HG03060 (cell line): ENCODE results near the gene TEC.

Experiments used
- ATAC-seq: cut with Tn5 transposase; IDR thresholded peaks from one replicate; pipeline ENCODE4 v1.9.1; 2021; ENCODE audit warnings: low read depth, moderate number of reproducible peaks; ENCODE audit not compliant: unreplicated experiment

The TEC gene

DNA sequence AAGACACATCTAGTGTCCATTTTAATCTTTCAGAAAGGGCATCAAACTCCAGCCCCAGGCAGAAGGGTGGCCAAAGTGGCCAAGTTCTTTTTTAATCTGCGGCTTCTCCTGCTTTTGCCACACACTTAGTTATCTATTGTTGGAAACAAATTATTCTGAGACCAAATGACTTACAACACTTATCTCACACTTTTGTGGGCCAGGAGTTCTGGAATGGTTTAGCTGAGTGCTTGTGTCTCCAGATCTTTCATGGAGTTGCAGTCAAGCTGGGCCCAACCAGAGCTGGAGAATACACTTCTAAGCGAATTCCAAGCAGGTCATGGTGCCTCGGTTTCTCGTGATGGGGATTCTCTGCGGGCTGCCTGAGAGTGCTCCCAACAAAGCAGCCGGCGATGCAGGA lies 139.5 kb downstream of the TEC start:
- no peak for ATAC-seq

- no peak for ATAC-seq
Observed at GRCh38 chr4:48129307-48130014, 140.2 kb downstream of the TEC start.

- ATAC-seq, result peak; percentile 65
Observed at GRCh38 chr4:48127682-48128404, 141.8 kb downstream of the TEC start.

- ATAC-seq, result no peak
Observed at GRCh38 chr4:48127231-48127630, 142.4 kb downstream of the TEC start.

- no peak for ATAC-seq
Observed at GRCh38 chr4:48126621-48127020, 143.0 kb downstream of the TEC start.

DNA sequence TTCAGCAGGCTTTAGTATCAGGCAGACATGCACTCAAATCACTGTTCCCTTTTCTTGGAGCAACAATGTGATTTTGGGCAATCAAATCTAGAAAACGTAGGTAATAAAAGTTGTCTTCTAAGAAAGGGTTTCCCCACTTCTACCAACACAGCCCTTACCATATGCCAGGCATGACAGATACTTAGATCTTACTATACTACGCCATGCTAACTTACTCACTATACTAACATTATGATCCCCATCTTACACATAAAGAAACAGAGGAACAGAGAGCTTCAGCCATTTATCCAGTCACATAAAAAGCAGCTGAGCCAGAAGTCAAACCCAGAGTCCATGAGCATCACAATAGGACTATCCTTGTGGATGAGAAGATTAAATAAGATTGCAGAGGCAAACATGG lies 144.8 kb downstream of the TEC start:
- no peak for ATAC-seq

GRCh38 chr4:48122756-48123155 lies 146.9 kb downstream of the TEC start:
- ATAC-seq, result no peak

DNA sequence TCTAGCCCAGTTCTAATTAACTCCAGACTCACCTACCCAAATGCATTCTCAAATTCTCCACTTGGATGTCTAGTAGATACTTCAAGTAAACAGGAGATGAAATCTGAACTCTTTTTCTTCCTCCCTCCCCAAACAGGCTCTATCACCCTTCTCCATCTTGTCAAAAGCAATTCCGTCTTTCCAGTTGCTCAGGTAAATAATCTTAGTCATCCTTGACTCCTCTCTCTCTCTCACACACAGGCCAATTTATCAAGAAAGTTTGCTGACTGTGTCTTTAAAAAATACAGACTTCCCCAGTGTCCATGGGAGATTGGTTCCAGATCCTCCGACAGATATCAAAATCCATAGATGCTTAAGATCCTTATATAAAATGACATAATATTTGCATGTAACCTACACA lies 148.5 kb downstream of the TEC start:
- no peak for ATAC-seq

GRCh38 chr4:48120132-48120531 lies 149.5 kb downstream of the TEC start:
- no peak for ATAC-seq

- no peak for ATAC-seq
Observed at GRCh38 chr4:48119646-48120045, 150.0 kb downstream of the TEC start.

DNA sequence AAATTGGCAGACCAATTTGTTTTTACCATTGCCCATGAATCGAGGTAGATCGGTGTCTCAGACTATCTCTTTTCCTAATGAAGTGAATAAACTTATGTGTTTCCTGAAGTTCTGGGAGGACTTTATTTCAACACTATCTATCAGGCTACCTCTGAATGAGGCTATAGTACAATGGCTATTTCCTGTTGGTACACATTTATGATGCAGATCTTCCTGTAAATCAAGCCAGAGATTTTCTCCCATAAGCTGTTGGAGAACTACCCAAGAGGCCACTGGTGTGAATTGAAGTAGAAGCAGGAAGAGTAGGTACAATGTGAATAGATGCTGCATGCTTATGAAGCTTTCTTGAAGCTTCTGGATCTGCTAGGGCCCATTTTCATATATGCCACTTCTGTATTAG lies 151.6 kb downstream of the TEC start:
- no peak for ATAC-seq

GRCh38 chr4:48116582-48116981 lies 153.1 kb downstream of the TEC start:
- ATAC-seq, result no peak

DNA sequence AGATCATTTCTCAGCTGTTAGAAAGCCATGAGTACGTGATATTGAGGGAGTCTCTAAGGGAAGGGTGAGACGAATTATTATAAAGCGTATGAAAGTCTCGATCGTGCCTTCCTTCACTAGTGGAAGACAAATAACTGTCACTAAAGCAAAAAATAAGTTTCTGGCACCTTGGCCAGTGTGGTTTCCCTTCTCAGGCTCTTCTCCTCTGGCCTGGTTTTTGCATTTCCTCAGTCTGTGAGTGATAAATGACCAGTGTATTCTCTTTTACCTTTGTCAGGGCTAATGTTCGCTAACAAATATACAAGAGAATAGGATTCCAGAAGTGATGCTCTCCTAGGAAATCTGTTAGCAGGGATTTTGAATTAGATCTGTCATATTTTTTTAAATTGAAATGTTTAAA lies 155.2 kb downstream of the TEC start:
- no peak for ATAC-seq

DNA sequence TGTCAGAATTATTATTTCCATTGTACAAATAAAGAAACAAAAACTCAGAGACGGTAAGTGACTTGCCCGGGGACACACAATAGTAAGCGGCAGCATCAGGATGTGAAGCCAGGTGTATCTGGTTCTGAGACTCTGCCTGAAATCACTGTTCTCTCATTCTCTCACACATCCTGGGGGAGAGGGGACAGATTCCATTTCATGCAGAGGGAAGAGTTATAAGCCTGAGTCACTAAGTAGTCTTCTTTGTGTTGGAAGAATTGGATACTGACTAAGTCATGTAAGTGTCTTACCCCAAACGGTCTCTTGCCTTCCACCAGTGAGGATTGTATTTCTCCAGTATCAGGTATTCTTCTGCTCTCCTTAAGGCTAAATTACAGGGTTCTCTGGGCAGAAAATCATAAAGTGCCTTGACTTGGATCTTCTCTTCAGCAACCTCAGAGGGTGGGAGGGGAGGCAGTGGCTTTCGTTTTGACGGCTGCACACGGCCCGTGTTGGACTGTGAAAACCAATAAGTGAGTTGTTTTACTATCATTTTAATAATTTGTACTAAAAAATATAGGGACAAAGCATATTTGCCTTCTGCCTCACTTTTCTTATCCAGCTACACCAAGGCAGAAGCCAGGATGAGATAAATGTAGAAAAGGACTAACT lies 157.5 kb downstream of the TEC start:
- no peak for ATAC-seq

DNA sequence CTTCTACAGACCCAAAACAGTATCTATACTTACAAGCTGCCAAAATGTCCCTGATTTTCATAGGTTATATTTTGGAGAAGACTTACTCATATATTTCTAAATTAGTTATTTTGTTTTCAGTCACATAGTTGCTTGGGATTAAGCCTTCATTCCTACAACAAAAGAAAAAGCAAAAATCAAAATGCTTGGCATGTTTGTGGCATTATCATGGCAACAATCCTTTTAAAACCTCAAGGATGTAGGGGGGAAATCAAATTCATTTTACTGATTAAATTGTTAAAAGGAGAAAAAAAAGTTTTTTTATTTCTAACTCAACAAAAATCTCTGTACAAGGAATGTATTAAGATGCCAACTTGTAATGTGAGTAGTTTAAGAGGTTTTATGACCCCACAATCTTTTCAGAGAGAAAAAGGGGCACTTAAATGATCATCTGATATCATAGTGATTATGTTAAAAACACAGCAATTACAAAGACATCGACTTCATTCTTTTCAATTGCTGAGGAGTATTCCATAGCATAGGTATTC lies 159.1 kb downstream of the TEC start:
- ATAC-seq, result no peak

DNA sequence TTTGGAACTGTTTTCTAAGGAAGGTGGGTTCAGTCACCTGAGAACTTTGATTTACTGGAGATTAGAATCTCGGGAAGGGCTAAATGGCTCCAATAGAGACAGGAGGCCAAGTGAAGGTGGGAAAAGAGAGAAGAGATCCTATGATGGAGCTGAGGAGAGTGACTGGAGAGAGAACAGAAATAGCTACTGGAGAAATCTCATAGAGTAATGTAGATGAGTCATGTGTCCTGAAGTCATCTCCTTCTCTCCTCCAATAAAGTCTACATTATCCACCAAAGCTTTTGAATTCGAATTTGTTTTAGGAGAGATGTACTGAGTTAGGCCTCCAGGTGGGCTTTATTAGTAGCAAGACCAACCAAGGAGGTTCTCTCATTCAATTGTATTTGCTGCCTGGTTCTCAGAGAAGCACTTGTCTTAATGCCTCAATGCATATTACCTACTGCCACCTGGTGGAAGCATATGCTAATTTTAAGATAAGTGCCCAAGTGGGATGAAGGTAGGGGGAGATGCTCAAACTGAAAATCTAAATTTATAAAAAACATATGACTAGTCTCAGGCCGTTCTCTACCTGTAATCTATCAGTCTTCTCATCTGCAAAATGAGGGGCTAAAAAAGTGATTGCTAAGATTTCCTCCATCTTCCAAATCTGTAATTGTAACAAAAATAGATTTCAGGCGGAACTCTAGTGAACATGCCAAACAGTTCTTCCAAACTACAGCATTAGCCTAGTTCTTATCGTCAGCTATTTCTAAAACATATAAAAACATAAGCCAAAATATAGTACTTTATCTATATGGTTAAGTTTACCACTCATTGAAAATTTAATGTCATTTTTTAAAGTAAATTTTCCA lies 160.0 kb downstream of the TEC start:
- no peak for ATAC-seq

DNA sequence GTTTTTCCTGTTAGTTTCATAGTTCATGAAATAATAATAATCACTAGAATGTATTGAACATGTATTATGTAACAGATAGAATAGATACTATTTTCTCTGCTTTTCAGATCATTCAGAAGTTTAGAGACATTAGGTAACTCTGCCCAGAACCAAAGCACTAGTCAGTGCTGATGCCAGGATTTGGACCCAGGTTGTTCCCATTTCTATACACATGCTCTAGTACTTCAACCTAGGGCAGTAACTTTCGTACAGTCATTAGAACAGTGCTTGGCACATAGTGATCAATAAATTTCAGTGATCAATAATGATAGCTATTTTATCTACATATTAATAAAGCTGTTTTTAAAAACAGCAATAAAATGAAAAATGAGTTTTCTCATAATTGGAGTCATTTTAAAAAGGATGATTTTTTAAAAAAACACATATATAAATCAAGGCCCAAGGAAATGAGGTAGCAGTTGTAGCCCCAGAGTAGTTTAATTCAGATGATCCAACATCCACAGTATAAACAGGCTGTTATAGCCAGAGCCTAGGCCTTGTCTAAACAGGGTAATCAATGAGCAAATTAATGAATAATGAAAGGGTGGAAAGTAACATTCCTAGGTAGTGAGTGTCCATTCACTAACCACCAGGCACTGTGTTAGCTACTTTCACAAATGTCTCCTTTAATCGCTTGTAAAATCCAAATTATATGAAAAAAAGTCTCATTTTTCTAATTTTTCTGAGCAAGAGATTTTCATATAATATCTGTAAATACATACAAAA lies 161.1 kb downstream of the TEC start:
- ATAC-seq, result no peak

DNA sequence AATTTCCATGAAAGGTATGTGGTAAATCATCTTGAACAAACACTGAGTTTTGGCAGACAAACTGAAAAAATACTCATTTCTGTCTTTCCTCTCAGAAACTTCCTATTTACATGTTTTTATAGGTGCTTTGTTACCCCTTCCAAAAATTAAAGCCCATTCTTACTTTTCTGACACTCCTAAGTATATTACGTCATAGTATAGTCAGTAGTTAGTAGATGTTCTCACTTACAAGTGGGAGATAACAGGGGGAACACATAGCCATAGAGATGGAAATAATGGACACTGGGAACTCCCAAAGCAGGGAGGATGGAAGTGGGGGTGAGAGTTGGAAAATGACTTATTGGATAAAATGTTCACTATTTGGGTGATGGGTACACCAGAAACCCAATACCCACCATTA lies 164.4 kb downstream of the TEC start:
- ATAC-seq, result no peak

GRCh38 chr4:48103483-48104139 lies 166.0 kb downstream of the TEC start:
- ATAC-seq, result peak; percentile 55
